Sciatic nerve (tissue), 2 donors: ENCODE measurements around the gene MPC1. TPM values are rescaled to one million over a fixed set of nuclear protein-coding genes. Genes with fewer than 3 reads are reported as not detected.
"Not testable (repeated sequence)": the region's sequence is repeated elsewhere in the genome, so short reads cannot be mapped to it uniquely, and the experiment has no call there.

ENCODE experiments used
- ATAC-seq: fragments of 200-7000 bp; cut with Tn5 transposase; one replicate; pipeline ENCODE4 v1.9.1; 2020; ENCODE audit warnings: mild to moderate bottlenecking, moderate library complexity
- DNase-seq: peaks from one replicate; pipeline ENCODE4 v3.0.0-alpha.2; 2020; ENCODE audit warnings: low spot score
- intact Hi-C: fragments of 100-400 bp; cut with DNase I; formaldehyde crosslinking; loops from one replicate; pipeline ENCODE4 v1.14.2; 2022
- total RNA-seq: library from RNA; stranded (reverse); fragmentation: NEBNext Ultra II Directional; extraction: Animal tissue kit (Norgen Biotek cat#: 25700); gene quantifications from one replicate; pipeline ENCODE4 v1.2.1, GENCODE V29; 2021
- donor health status: DM: no; HTN: no; CAD: no.
- donor health status: DM: no; HTN: no; CAD: no.

The MPC1 gene
- total RNA-seq, 1 donor from 2014 or later: 49.2 TPM

GRCh38 chr6:166387098-166387497, 4.4 kb upstream of the MPC1 start:
- ATAC-seq, intact Hi-C loops, DNase-seq: not testable (repeated sequence)

- intact Hi-C loops: no loop called here
- ATAC-seq (no peak), DNase-seq (no peak)
Measured at GRCh38 chr6:166386111-166386510, 3.4 kb upstream of the MPC1 start.

GRCh38 chr6:166383802-166384363, 1.1 kb upstream of the MPC1 start:
- ATAC-seq, DNase-seq, intact Hi-C loops: not testable (repeated sequence)

- intact Hi-C loops: no loop called here
Measured at GRCh38 chr6:166382500-166382932, 224 bp downstream of the MPC1 start.

GRCh38 chr6:166381733-166382499, 824 bp downstream of the MPC1 start:
- intact Hi-C loops: no loop called here
- DNase-seq: peak; percentile 77
- ATAC-seq: peak; percentile 58

More at GRCh38 chr6:166382500-166382932, 224 bp downstream of the MPC1 start:
- ATAC-seq (peak; percentile 16), DNase-seq (no peak)

GRCh38 chr6:166381381-166381732, 1.4 kb downstream of the MPC1 start:
- DNase-seq: no peak
- no peak for ATAC-seq
- intact Hi-C loops: no loop called here

GRCh38 chr6:166379800-166380199, 2.9 kb downstream of the MPC1 start:
- DNase-seq (no peak), ATAC-seq (no peak)
- intact Hi-C loops: no loop called here

- intact Hi-C loops: no loop called here
- DNase-seq: no peak
- ATAC-seq: no peak
Measured at GRCh38 chr6:166379103-166379586, 3.6 kb downstream of the MPC1 start.

- DNase-seq: no peak
- no peak for ATAC-seq
- intact Hi-C loops: no loop called here
Measured at GRCh38 chr6:166377721-166378120, 5.0 kb downstream of the MPC1 start.

- intact Hi-C loops: no loop called here
- ATAC-seq (no peak), DNase-seq (no peak)
Measured at GRCh38 chr6:166375013-166375412, 7.7 kb downstream of the MPC1 start.

GRCh38 chr6:166370489-166370888, 12.3 kb downstream of the MPC1 start:
- intact Hi-C loops: no loop called here
- ATAC-seq (no peak), DNase-seq (no peak)

- DNase-seq (no peak), ATAC-seq (no peak)
- intact Hi-C loops: no loop called here
Measured at GRCh38 chr6:166369782-166370181, 13.0 kb downstream of the MPC1 start.

- ATAC-seq (no peak), DNase-seq (no peak)
- intact Hi-C loops: no loop called here
Measured at GRCh38 chr6:166366921-166367320, 15.8 kb downstream of the MPC1 start.

GRCh38 chr6:166365806-166366205, 16.9 kb downstream of the MPC1 start:
- intact Hi-C loops: no loop called here
- DNase-seq (no peak), ATAC-seq (no peak)

GRCh38 chr6:166365221-166365620, 17.5 kb downstream of the MPC1 start:
- intact Hi-C loops: no loop called here
- ATAC-seq (no peak), DNase-seq (no peak)

- DNase-seq (no peak), ATAC-seq (no peak)
- intact Hi-C loops: no loop called here
Measured at GRCh38 chr6:166364456-166364855, 18.3 kb downstream of the MPC1 start.

GRCh38 chr6:166362427-166362826, 20.3 kb downstream of the MPC1 start:
- ATAC-seq, DNase-seq, intact Hi-C loops: not testable (repeated sequence)

GRCh38 chr6:166361077-166361429, 21.7 kb downstream of the MPC1 start:
- intact Hi-C loops: no loop called here
- ATAC-seq (peak; percentile 96), DNase-seq (no peak)

GRCh38 chr6:166360243-166361076, 22.3 kb downstream of the MPC1 start:
- ATAC-seq (peak; percentile 88), DNase-seq (peak; percentile 65)
- intact Hi-C loops: no loop called here

- no peak for ATAC-seq
- intact Hi-C loops: loop anchor here (10.0 kb wide), 1 partner anchor 119 kb away; no protein-coding TSS in a partner anchor
Measured at GRCh38 chr6:166355552-166355951, 27.2 kb downstream of the MPC1 start.

More at GRCh38 chr6:166355552-166355951, 27.2 kb downstream of the MPC1 start:
- no peak for DNase-seq
